DLD1 (cell line): ENCODE data around the gene TMEM178B.

Experiments
- in situ Hi-C: cut with HindIII; loops from 2 replicates; pipeline ENCODE4 v1.10.0; 2017; ENCODE audit warnings: low sequenced_read_pairs

TMEM178B gene

DNA sequence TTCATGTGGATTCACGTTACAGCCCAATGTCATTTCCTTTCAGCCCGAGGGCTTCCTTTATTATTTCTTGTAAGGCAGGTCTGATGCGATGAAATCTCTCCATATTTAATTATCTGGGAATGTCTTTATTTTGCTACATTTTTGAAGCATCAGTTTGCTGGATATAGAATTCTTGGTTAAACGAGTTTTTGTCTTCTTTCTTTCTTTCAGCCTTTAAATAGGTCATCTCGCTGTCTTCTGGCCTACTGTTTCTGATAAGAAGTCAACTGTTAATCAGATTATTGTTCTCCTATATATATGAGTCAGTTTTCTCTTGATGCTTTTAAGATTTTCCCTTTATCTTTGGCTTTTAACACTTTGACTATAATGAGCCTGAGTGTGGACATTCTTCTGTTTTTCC is 184.7 kb downstream of the TMEM178B start:
- in situ Hi-C loops, result no loop called here

DNA sequence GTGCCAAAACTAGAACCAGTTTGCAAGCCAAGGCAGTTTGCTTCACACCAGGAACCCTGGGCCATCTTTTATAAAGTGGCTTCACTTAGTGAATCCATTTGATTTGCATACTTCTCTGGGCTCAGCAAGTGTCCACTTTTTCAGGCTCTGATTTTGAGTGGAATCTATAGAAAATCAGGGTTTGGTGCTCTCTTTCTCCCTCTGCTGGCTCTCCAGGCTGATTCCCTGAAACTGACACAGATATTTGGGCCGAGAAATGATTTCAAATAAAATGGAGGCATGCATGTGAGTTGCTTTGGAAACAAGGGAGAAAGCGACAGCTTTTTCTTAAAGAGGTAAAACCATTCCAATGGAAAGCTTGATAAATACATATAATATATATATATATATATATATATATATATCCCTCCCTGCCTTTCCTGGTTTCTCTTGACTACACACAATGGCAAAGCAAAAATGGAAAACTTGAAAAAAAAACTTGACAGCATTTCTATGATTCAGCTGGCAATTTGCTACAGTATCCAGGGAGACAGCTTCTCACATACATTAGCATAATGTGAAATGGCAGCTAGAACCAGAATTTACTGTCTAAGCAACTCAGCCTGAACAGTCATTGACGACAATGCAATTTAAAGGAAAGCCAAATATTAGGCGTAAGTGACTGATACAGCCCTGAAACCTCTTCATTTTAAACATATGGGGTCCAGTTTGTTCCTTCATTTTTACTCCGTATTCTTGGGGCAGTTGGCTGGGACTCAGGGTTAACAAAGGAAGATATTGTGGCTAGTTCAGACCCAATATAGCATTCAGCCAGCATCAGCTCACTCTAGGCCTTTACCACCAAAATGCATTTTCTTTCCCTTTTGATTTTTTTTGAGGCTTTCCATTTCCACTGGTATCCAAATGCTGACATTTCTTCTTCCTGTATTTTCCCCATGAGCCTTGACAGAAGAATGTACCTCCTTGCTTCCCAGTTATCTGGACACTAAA is 188.5 kb downstream of the TMEM178B start:
- in situ Hi-C loops, result no loop called here

- in situ Hi-C loops, result no loop called here
Measured at GRCh38 chr7:141263508-141263907, 189.6 kb downstream of the TMEM178B start.

- in situ Hi-C loops, result no loop called here
Measured at GRCh38 chr7:141263983-141264382, 190.1 kb downstream of the TMEM178B start.

DNA sequence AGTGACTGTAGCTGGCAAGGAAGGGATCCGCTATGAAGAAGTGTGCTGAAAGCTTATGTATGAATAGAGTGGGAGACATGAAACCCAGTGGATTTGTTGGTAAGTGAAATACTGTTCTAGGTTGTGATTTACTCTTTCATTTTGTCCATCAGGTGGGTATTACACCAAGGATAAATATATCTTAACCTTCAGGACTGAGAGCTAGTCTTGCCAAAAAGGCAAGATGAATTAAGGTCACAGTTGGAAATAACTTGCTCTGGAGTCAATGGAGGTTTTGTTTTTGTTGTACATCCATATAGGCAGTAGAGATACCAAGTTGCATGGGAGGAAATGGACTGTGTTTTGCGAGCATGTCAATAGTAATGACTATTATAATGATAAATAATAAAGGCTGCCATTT is 190.6 kb downstream of the TMEM178B start:
- in situ Hi-C loops, result no loop called here

GRCh38 chr7:141265668-141266067 is 191.8 kb downstream of the TMEM178B start:
- in situ Hi-C loops, result no loop called here

DNA sequence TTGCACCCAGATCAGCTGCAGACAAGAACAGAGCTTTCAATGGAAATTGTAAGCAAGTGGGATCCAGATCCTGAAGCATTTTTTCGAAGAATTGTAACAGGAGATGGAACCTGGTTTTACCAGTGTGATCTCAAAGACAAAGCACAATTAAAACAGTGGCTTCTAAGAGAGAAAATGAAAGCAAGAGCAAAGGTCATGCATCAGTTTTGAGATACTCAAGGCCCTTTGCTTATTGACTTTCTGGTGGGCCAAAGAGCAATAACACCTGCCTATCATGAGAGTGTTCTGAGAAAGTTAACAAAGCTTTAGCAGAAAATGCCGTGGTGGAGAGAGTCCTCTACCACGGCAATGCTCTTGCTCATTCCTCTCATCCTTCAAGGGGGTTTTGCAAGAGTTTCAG is 194.8 kb downstream of the TMEM178B start:
- in situ Hi-C loops, result no loop called here

DNA sequence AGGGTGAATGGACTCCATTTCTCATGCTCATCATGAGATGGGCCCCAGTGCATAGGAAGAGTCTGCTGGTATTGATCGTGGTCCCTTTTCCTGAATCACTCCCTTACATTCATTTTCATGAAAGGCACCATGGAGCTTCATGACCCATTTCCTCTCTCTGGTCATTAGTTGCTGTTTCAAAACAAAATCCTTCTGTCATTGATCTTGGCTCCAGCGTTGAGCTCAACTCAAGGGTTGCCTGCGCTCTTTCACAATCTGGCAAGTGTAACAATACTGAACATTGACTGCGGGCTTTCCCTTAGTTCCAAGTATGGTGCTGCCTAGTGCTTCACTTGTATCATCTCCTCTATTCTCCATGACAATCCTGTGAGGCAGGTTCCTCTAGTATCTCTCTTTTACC is 197.6 kb downstream of the TMEM178B start:
- in situ Hi-C loops, result no loop called here

- in situ Hi-C loops, result no loop called here
Measured at GRCh38 chr7:141272417-141272816, 198.6 kb downstream of the TMEM178B start.

DNA sequence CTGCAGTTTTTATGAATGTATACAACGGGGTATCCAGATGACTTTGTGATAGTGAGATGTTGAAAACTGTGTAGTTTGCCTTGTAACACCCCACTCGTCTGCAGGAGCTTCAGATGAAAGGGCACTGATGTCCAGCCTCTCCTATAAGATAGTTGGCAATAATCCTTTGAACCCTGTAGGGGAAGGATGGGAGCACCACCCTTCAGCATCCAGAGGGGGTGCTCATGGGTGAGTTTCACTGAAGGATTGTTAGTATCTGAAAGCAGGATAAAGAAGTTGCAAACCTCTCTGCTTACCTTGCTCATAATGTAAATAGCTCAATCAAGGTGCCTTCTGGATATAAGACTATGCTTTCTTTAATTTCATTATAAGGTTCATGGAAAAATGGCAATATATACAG is 201.5 kb downstream of the TMEM178B start:
- in situ Hi-C loops, result no loop called here

- in situ Hi-C loops, result no loop called here
Measured at GRCh38 chr7:141276031-141276430, 202.2 kb downstream of the TMEM178B start.

DNA sequence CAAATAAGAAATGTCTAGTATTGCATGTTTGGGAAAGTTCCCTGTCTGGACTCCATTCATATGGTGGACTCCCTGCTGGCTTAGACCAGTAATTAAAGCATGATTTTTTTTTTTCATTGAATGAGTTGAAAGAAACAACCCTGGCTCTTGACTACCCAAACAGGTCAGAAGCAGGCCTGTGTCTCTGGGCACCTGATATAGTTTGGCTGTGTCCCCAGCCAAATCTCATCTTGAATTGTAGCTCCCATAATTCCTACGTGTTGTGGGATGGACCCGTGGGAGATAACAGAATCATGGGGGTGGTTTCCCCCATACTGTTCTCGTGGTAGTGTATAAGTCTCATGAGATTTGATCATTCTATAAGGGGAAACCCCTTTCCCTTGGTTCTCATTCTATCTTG is 206.2 kb downstream of the TMEM178B start:
- in situ Hi-C loops, result no loop called here

GRCh38 chr7:141281311-141281710 is 207.4 kb downstream of the TMEM178B start:
- in situ Hi-C loops, result no loop called here

DNA sequence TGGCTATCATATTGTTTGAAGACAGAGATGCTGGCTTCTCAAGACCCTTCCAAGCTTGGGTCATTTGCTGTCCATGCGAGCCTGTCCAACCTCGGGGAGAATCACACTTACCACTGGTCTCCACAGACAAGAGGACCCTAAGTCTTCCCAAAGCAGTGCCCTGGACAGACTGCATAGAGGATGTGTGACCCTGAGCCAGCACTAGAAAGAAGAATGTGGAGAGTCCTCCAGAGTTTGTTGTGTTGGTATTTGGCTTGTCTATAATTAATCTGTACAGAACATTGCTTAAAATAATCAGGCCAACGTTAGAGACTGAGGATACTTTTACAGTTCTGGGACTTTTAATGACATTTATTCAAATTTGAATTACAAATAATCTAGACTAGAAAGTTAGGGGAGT is 212.7 kb downstream of the TMEM178B start:
- in situ Hi-C loops, result no loop called here

GRCh38 chr7:141287936-141288335 is 214.1 kb downstream of the TMEM178B start:
- in situ Hi-C loops, result no loop called here

DNA sequence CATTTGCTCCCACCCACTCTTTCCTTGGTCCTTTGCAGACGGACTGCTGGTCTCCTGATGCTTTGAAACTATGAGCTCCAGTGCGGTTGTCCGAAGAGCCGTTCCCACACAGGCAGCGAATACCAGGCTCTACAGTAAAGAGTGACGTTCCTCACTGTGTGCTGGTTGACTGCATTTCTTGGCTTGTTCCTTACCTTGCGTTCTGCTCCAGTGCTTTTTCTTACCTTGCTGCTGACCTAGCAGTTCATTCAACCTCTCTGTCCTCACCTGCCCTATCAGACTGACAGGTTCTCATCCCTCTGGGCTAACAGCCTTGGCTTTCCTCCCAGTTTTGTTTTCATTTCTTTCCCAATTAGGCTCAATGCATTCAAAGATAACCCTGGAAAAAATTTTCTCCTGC is 214.8 kb downstream of the TMEM178B start:
- in situ Hi-C loops, result no loop called here

DNA sequence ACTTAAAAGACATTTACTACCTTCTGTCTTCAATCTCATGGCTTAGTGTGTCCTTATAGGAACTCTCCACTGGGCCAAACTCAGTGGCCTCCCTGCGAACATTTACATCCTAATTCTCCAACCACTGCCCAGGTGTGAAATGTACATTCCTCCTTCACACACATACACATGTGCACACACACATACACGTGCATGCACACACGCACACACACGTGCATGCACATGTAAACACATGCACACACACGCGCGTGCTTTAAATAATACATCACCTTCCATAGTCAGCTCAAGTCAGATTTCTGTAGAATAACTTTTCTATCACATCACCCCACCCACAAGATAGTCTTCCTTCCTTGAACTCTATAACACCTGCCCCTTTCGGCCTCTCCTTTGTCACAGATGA is 216.5 kb downstream of the TMEM178B start:
- in situ Hi-C loops, result no loop called here

- in situ Hi-C loops, result no loop called here
Measured at GRCh38 chr7:141290973-141291372, 217.1 kb downstream of the TMEM178B start.

DNA sequence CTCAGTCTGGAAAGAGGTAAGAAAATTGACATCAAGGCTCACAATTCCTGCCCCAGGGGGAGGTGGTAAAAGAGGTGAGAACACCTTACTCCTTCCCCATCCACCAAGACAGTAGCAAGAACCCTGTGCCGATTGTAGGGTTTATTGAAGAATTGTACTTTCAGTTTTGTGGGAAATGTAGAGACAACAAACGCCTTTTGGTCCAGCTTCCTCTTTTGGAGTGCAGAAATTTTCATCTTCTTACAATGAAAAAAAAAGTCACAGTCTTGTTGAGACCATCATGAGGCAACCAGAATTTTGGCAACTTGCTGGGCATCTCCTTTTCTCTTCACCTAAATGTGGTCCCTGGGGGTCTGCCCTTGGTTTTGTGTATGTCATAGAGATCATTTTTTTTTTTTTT is 217.7 kb downstream of the TMEM178B start:
- in situ Hi-C loops, result no loop called here

GRCh38 chr7:141294143-141294829 is 220.4 kb downstream of the TMEM178B start:
- in situ Hi-C loops, result no loop called here

- in situ Hi-C loops, result no loop called here
Measured at GRCh38 chr7:141295367-141295895, 221.6 kb downstream of the TMEM178B start.

- in situ Hi-C loops, result no loop called here
Measured at GRCh38 chr7:141300816-141301215, 227.0 kb downstream of the TMEM178B start.
